ENCODE results near the gene HIPK2. TPM values are rescaled to one million over a fixed set of nuclear protein-coding genes. Genes with fewer than 3 reads are reported as not detected.

HIPK2 gene
- total RNA-seq, 1 donor from 2014 or later = 45.1 TPM

GRCh38 chr7:139661043-139661440, 116.8 kb downstream of the HIPK2 start:
- no peak overlapping the region for H3K4me3 ChIP-seq (ENCODE audit: low read depth, low read length)
- DNase-seq (ENCODE audit: low read depth) = no peak
- TF ChIP-seq CTCF (conservative IDR thresholded peaks at IDR 0.05; ENCODE audit: low read depth, low read length) = no peak

GRCh38 chr7:139660317-139661042, 117.3 kb downstream of the HIPK2 start:
- peak; percentile 48 for DNase-seq (ENCODE audit: low read depth)
- H3K4me3 ChIP-seq (ENCODE audit: low read depth, low read length) = no peak overlapping the region
- TF ChIP-seq CTCF (conservative IDR thresholded peaks at IDR 0.05; ENCODE audit: low read depth, low read length) = no peak

DNA sequence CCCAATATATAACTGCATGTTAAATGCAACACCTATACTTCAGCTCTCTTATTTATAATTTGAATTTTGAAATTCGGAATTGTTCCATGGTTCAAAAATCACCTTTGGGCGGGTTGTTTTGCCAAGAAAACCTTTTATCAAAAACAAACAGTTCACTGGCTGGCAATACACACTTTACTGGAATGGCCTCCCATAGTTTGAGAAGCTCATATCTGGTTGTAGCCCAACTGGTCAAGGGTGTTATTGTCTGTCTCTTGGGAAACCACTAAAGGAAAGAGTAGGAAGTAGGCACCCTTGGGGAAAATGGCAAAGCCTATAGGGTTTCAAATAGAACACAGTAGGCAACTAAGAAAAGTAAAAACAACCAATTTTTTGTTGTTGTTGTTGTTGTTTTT, 117.9 kb downstream of the HIPK2 start:
- no peak for DNase-seq (ENCODE audit: low read depth)
- no peak overlapping the region for H3K4me3 ChIP-seq (ENCODE audit: low read depth, low read length)
- no peak for TF ChIP-seq CTCF (conservative IDR thresholded peaks at IDR 0.05; ENCODE audit: low read depth, low read length)

DNA sequence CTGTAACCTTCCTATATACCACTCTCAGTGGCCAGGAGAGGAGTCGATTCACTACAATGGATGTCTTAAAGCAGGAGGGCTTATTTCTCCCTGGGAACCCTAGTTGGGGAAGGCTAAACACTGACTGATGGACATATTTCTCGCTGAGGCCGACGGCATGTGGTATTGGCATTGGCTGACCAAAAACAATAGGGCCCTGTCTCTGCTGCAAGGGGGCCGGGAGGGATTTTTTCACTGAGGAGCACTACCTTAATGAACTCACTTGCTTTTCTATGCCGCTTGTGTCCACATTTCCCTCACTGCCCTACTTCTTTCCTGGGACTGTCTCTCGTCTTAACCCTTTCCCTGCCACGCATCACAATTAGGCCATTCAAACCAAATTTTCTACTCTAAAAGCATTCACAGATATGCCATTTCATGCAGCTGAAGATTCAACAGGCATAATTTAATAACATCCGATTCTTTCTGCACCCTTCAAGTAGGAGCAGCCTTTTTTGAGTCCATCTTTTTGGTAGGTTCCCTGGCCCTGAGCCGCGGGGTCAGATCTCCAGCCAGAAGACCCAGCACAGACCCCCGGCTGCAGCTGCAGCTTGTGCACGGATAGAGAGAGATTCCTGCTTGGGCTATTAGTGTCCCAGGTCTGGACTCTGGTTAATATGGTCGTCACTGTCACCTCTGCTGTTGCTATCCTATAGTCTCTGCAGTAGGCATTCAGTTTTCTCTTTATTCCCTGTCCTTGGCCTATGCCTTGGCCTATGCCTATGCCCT, 118.7 kb downstream of the HIPK2 start:
- no peak overlapping the region for H3K4me3 ChIP-seq (ENCODE audit: low read depth, low read length)
- TF ChIP-seq CTCF (conservative IDR thresholded peaks at IDR 0.05; ENCODE audit: low read depth, low read length) = no peak
- no peak for DNase-seq (ENCODE audit: low read depth)

DNA sequence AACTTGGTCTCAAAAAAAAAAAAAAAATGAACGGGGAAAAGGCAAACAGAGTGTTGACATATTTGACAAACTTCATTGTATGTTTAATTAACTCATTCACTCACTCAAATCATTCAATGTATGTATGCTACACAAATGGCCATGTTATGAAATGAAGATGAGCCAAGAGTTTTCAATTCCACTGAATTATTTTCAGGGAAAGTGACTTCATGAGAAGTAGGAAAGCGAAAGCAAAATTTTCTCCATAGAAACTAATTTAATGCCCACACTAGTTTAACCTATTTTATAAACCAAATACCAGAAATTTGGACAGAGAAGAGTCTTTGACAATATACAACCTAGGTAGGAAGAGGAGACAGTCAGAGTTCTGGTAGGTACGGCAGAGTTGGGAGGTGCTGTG, 119.5 kb downstream of the HIPK2 start:
- H3K4me3 ChIP-seq (ENCODE audit: low read depth, low read length) = no peak overlapping the region
- no peak for TF ChIP-seq CTCF (conservative IDR thresholded peaks at IDR 0.05; ENCODE audit: low read depth, low read length)
- no peak for DNase-seq (ENCODE audit: low read depth)

DNA sequence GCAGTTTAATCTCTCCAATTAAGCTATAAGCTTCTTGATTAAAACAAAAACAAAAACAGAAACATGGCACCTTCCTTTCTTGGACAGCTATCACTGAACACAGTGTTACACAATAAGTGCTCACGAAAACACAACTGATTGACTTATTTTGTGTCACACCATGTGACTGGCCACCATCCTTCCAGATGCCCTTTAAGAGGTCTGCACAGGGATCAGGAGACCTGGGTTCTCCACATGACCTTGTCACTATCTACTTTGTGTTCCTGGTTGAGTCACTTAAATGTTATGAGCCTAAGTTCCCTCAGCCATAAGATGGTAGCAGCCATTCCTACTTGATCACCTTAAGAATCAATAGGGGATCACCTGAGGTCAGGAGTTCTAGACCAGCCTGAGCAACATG, 120.1 kb downstream of the HIPK2 start:
- no peak overlapping the region for H3K4me3 ChIP-seq (ENCODE audit: low read depth, low read length)
- no peak for DNase-seq (ENCODE audit: low read depth)
- no peak for TF ChIP-seq CTCF (conservative IDR thresholded peaks at IDR 0.05; ENCODE audit: low read depth, low read length)

All from epithelial cell of proximal tubule (primary cell).